ENCODE results near the gene CBLN3. TPM values are rescaled to one million over a fixed set of nuclear protein-coding genes. Genes with fewer than 3 reads are reported as not detected.
"Not testable (repeated sequence)": the region's sequence is repeated elsewhere in the genome, so short reads cannot be mapped to it uniquely, and the experiment has no call there.

CBLN3 gene
- polyA plus RNA-seq, 3 donors = 0.07 to 1.1 TPM; not detected in 1

DNA sequence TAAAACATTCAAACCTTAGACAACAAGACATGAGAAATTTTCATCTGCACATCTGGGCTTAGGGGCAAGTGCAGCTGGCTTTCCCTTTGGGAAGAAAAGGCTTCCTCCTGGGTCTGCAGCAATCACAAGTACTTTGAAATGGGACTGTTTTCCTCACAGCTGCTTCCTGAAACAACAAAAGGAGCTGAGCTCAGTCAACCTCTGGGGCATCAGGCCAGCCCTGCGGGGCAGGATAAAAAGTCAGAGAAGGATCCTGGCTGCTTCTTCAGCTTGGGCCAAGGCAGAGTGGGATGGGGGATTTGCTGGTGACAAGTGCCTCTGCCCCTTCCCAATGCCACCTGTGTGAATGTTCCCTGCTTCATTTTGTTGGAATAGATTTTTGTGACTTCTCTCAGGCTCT is 29.3 kb upstream of the CBLN3 start:
- Histone ChIP-seq H2AFZ (ENCODE audit: insufficient read depth, low read depth, low read length, poor library complexity, severe bottlenecking) (no peak overlapping the region), H3K4me1 (ENCODE audit: control insufficient read depth in 1 of 2, insufficient read depth in 2 of 2, low read length in 2 of 2) (no peaks in the 10 kb centered on the region), H3K9me3 (replicated peaks in 1 of 2; ENCODE audit: control insufficient read depth in 1 of 2, insufficient read depth in 1 of 2, low read length in 2 of 2) (peaks cover 0 to 8% of the 10 kb centered on the region in 2 donors), H3K79me2 (ENCODE audit: insufficient read depth, low read length) (no peaks in the 10 kb centered on the region), H3K27ac (ENCODE audit: low read depth in 1 of 2, low read length in 2 of 2) (no peak overlapping the region), H3K9ac (ENCODE audit: insufficient read depth, low read length, poor library complexity, severe bottlenecking) (no peak overlapping the region), H4K20me1 (ENCODE audit: insufficient read depth, low read length) (no peaks in the 10 kb centered on the region), H3K4me2 (replicated peaks; ENCODE audit: extremely low read depth, low read length, poor library complexity, severe bottlenecking) (no peak overlapping the region), H3K36me3 (replicated peaks in 1 of 2; ENCODE audit: control insufficient read depth in 1 of 2, insufficient read depth in 2 of 2, low read length in 2 of 2) (no peaks in the 10 kb centered on the region), H3K4me3 (replicated peaks in 1 of 3; ENCODE audit: low read depth in 2 of 3, low read length in 3 of 3) (no peak overlapping the region), H3K27me3 (ENCODE audit: control insufficient read depth in 2 of 2, insufficient read depth in 2 of 2, low read length in 2 of 2) (no peaks in the 10 kb centered on the region)
- intact Hi-C loops (cut with micrococcal nuclease) = no loop called here
- peaks cover 3 to 5% of the 10 kb centered on the region in 2 donors for H3K36me3 Mint-ChIP-seq
- TF ChIP-seq, protein P1, sequence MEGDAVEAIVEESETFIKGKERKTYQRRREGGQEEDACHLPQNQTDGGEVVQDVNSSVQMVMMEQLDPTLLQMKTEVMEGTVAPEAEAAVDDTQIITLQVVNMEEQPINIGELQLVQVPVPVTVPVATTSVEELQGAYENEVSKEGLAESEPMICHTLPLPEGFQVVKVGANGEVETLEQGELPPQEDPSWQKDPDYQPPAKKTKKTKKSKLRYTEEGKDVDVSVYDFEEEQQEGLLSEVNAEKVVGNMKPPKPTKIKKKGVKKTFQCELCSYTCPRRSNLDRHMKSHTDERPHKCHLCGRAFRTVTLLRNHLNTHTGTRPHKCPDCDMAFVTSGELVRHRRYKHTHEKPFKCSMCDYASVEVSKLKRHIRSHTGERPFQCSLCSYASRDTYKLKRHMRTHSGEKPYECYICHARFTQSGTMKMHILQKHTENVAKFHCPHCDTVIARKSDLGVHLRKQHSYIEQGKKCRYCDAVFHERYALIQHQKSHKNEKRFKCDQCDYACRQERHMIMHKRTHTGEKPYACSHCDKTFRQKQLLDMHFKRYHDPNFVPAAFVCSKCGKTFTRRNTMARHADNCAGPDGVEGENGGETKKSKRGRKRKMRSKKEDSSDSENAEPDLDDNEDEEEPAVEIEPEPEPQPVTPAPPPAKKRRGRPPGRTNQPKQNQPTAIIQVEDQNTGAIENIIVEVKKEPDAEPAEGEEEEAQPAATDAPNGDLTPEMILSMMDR (IDR thresholded peaks at IDR 0.05) = no peak
- no peak overlapping the region for H3K4me3 Mint-ChIP-seq
- no peak overlapping the region for H3K27ac Mint-ChIP-seq
- DNase-seq = no peak
- H3K9me3 Mint-ChIP-seq = peaks cover 8 to 20% (median 12%) of the 10 kb centered on the region in 7 donors
- H3K27me3 Mint-ChIP-seq (ENCODE audit: low read depth in 3 of 3) = peaks cover 0 to 4% (median 0%) of the 10 kb centered on the region in 3 donors
- 80% methylated on average over 1 of the region's 1 CpG for WGBS (ENCODE audit: insufficient coverage)
- H3K4me1 Mint-ChIP-seq = no peaks in the 10 kb centered on the region

GRCh38 chr14:24456980-24457379 is 27.5 kb upstream of the CBLN3 start:
- Mint-ChIP-seq H3K36me3 (peaks cover 9 to 18% of the 10 kb centered on the region in 2 donors), H3K4me3 (no peak overlapping the region)

GRCh38 chr14:24450828-24451227 is 21.4 kb upstream of the CBLN3 start:
- H3K27ac Mint-ChIP-seq; H3K36me3 ChIP-seq (replicated peaks in 1 of 2; ENCODE audit: control insufficient read depth in 1 of 2, insufficient read depth in 2 of 2, low read length in 2 of 2); H3K4me1 ChIP-seq (ENCODE audit: control insufficient read depth in 1 of 2, insufficient read depth in 2 of 2, low read length in 2 of 2); H2AFZ ChIP-seq (ENCODE audit: insufficient read depth, low read depth, low read length, poor library complexity, severe bottlenecking); H3K4me2 ChIP-seq (replicated peaks; ENCODE audit: extremely low read depth, low read length, poor library complexity, severe bottlenecking); H3K4me1 Mint-ChIP-seq; H3K27me3 ChIP-seq (ENCODE audit: control insufficient read depth in 2 of 2, insufficient read depth in 2 of 2, low read length in 2 of 2); DNase-seq; H3K4me3 Mint-ChIP-seq; H3K27me3 Mint-ChIP-seq (ENCODE audit: low read depth in 3 of 3); H3K27ac ChIP-seq (ENCODE audit: low read depth in 1 of 2, low read length in 2 of 2); intact Hi-C loops (cut with micrococcal nuclease); H3K4me3 ChIP-seq (replicated peaks in 1 of 3; ENCODE audit: low read depth in 2 of 3, low read length in 3 of 3); H3K9ac ChIP-seq (ENCODE audit: insufficient read depth, low read length, poor library complexity, severe bottlenecking); H3K79me2 ChIP-seq (ENCODE audit: insufficient read depth, low read length); H4K20me1 ChIP-seq (ENCODE audit: insufficient read depth, low read length): not testable (repeated sequence)
- peaks cover 9 to 20% of the 10 kb centered on the region in 2 donors for H3K36me3 Mint-ChIP-seq
- peaks cover 0 to 17% of the 10 kb centered on the region in 2 donors for H3K9me3 ChIP-seq (replicated peaks in 1 of 2; ENCODE audit: control insufficient read depth in 1 of 2, insufficient read depth in 1 of 2, low read length in 2 of 2)
- H3K9me3 Mint-ChIP-seq = peaks cover 16 to 27% (median 20%) of the 10 kb centered on the region in 7 donors
- no CpG with 5 or more reads among the region's 2 CpGs for WGBS (ENCODE audit: insufficient coverage)

More at GRCh38 chr14:24456980-24457379, 27.5 kb upstream of the CBLN3 start:
- no peaks in the 10 kb centered on the region for H3K4me1 Mint-ChIP-seq
- Histone ChIP-seq H3K4me1 (ENCODE audit: control insufficient read depth in 1 of 2, insufficient read depth in 2 of 2, low read length in 2 of 2) (no peaks in the 10 kb centered on the region), H3K79me2 (ENCODE audit: insufficient read depth, low read length) (no peaks in the 10 kb centered on the region), H3K9me3 (replicated peaks in 1 of 2; ENCODE audit: control insufficient read depth in 1 of 2, insufficient read depth in 1 of 2, low read length in 2 of 2) (peaks cover 0 to 17% of the 10 kb centered on the region in 2 donors), H3K27ac (ENCODE audit: low read depth in 1 of 2, low read length in 2 of 2) (no peak overlapping the region), H3K4me2 (replicated peaks; ENCODE audit: extremely low read depth, low read length, poor library complexity, severe bottlenecking) (no peak overlapping the region), H3K4me3 (replicated peaks in 1 of 3; ENCODE audit: low read depth in 2 of 3, low read length in 3 of 3) (no peak overlapping the region), H3K27me3 (ENCODE audit: control insufficient read depth in 2 of 2, insufficient read depth in 2 of 2, low read length in 2 of 2) (no peaks in the 10 kb centered on the region), H3K36me3 (replicated peaks in 1 of 2; ENCODE audit: control insufficient read depth in 1 of 2, insufficient read depth in 2 of 2, low read length in 2 of 2) (no peaks in the 10 kb centered on the region), H2AFZ (ENCODE audit: insufficient read depth, low read depth, low read length, poor library complexity, severe bottlenecking) (no peak overlapping the region), H3K9ac (ENCODE audit: insufficient read depth, low read length, poor library complexity, severe bottlenecking) (no peak overlapping the region), H4K20me1 (ENCODE audit: insufficient read depth, low read length) (no peaks in the 10 kb centered on the region)
- TF ChIP-seq, protein P1 (IDR thresholded peaks at IDR 0.05) = no peak
- H3K9me3 Mint-ChIP-seq = peaks cover 16 to 29% (median 21%) of the 10 kb centered on the region in 7 donors
- H3K27ac Mint-ChIP-seq = no peak overlapping the region
- no peak for DNase-seq
- intact Hi-C loops (cut with micrococcal nuclease) = no loop called here
- peaks cover 0 to 7% (median 2%) of the 10 kb centered on the region in 3 donors for H3K27me3 Mint-ChIP-seq (ENCODE audit: low read depth in 3 of 3)
